Endothelial cell of umbilical vein (primary cell): ENCODE data around the gene HELQ. TPM values are rescaled to one million over a fixed set of nuclear protein-coding genes. Genes with fewer than 3 reads are reported as not detected.

Experiments used
- BruUV-seq: library from RNA; stranded (reverse); fragments of 400-500 nt; replicated peaks from 2 replicates; lab custom pipeline; 2021; lab: Mats Ljungman, UMichigan
- CTCF ChIA-PET: fragments of 300-600, 350-600 bp; sonication (Branson Sonifier 250); formaldehyde crosslinking; loops from one replicate; lab custom pipeline; 2021; ENCODE audit warnings: antibody characterized with exemption, inconsistent platforms; lab: Charles Lee
- POLR2A ChIA-PET: fragments of 300-600, 350-600 bp; sonication (Branson Sonifier 250); formaldehyde crosslinking; loops from one replicate; lab custom pipeline; 2021; ENCODE audit warnings: antibody characterized with exemption, inconsistent platforms; lab: Charles Lee
- DNase-seq: peaks from one replicate; pipeline ENCODE4 v3.0.0-alpha.2; 2011; ENCODE audit warnings: low read depth, low spot score
- FAIRE-seq: peaks from 2 replicates; lab custom pipeline; 2011; peaks lifted over from hg19 to GRCh38; lab: Jason Lieb, UNC
- H2AFZ ChIP-seq: 2 replicates; pipeline ENCODE4 v1.6.0; 2012; ENCODE audit warnings: low read depth, low read length, control low read depth, inconsistent platforms
- H3K27ac ChIP-seq: 2 replicates; pipeline ENCODE4 v1.5.1; 2011; ENCODE audit warnings: low read depth, mild to moderate bottlenecking, control low read depth, low read length, moderate library complexity; ENCODE audit not compliant: insufficient read depth
- H3K27me3 ChIP-seq, 2 experiments: 2 replicates each; pipeline versions ENCODE4 v1.6.0 to v1.6.1; 2011; ENCODE audit warnings: low read length in 2 of 2, mixed read lengths in 1 of 2; ENCODE audit not compliant: control insufficient read depth in 2 of 2, insufficient read depth in 2 of 2
- H3K36me3 ChIP-seq, 2 experiments: 2 replicates in 1 of 2; 3 replicates in 1 of 2; pipeline ENCODE4 v1.5.1; 2011; ENCODE audit warnings: low read length in 2 of 2, mild to moderate bottlenecking in 1 of 2, moderate library complexity in 1 of 2; ENCODE audit not compliant: control insufficient read depth in 2 of 2, insufficient read depth in 2 of 2; ENCODE audit errors: extremely low read depth in 1 of 2
- H3K4me1 ChIP-seq: 3 replicates; pipeline ENCODE4 v1.5.1; 2011; ENCODE audit warnings: mild to moderate bottlenecking, low read length; ENCODE audit not compliant: control insufficient read depth, insufficient read depth; ENCODE audit errors: extremely low read depth
- H3K4me2 ChIP-seq: 2 replicates; pipeline ENCODE4 v1.6.1; 2011; ENCODE audit warnings: low read length, control low read depth, mixed read lengths; ENCODE audit not compliant: insufficient read depth
- H3K4me3 ChIP-seq, 3 experiments: fragments of 200-600 bp in 1 of 3; sonication (generic), shearing (Covaris generic) in 1 of 3; replicated peaks in 1 of 3; 2 replicates each; pipeline ENCODE4 v1.5.1; 2011 to 2016; ENCODE audit warnings: control low read depth in 3 of 3, low read length in 3 of 3, mild to moderate bottlenecking in 2 of 3, inconsistent platforms in 1 of 3, low read depth in 1 of 3, moderate library complexity in 1 of 3; ENCODE audit not compliant: insufficient read depth in 1 of 3
- H3K79me2 ChIP-seq: 2 replicates; pipeline ENCODE4 v1.6.0; 2012; ENCODE audit warnings: low read length, inconsistent platforms; ENCODE audit not compliant: control insufficient read depth, insufficient read depth
- H3K9ac ChIP-seq: replicated peaks from 2 replicates; pipeline ENCODE3; 2011; ENCODE audit warnings: low read length, control low read depth; ENCODE audit not compliant: insufficient read depth; ENCODE audit errors: extremely low read depth
- H3K9me1 ChIP-seq: replicated peaks from 3 replicates; pipeline ENCODE4 v1.6.0; 2011; ENCODE audit warnings: mild to moderate bottlenecking, low read length; ENCODE audit not compliant: control insufficient read depth, insufficient read depth; ENCODE audit errors: extremely low read depth
- H3K9me3 ChIP-seq: replicated peaks from 2 replicates; pipeline ENCODE4 v1.5.1; 2012; ENCODE audit warnings: low read length, inconsistent platforms; ENCODE audit not compliant: control insufficient read depth, insufficient read depth
- H4K20me1 ChIP-seq: replicated peaks from 2 replicates; pipeline ENCODE3; 2011; ENCODE audit warnings: mild to moderate bottlenecking, low read length; ENCODE audit not compliant: control insufficient read depth, insufficient read depth; ENCODE audit errors: extremely low read depth
- CTCF ChIP-seq, 2 donors: IDR thresholded peaks; 1 replicate in 1 of 2; 2 replicates in 1 of 2; pipeline ENCODE4 v1.5.1; 2011; ENCODE audit warnings: low read length in 2 of 2, mild to moderate bottlenecking in 2 of 2, moderate library complexity in 2 of 2, control low read depth in 1 of 2, inconsistent platforms in 1 of 2, low read depth in 1 of 2; ENCODE audit not compliant: insufficient read depth in 1 of 2; ENCODE audit errors: extremely low read depth in 1 of 2
- EZH2 ChIP-seq: IDR thresholded peaks from 2 replicates; pipeline ENCODE4 v1.6.1; 2012; ENCODE audit warnings: borderline replicate concordance, low read depth, mild to moderate bottlenecking, moderate library complexity, low read length, inconsistent platforms; ENCODE audit not compliant: severe bottlenecking
- FOS ChIP-seq: IDR thresholded peaks from 2 replicates; pipeline ENCODE4 v1.6.1; 2011; ENCODE audit warnings: mild to moderate bottlenecking, low read length, moderate library complexity, borderline replicate concordance; ENCODE audit not compliant: insufficient read depth
- GATA2 ChIP-seq: IDR thresholded peaks from 2 replicates; pipeline ENCODE4 v1.7.0; 2011; ENCODE audit warnings: low read depth, mild to moderate bottlenecking, moderate library complexity, mixed read lengths, low read length; ENCODE audit not compliant: insufficient read length, insufficient read depth
- JUN ChIP-seq: IDR thresholded peaks from 2 replicates; pipeline ENCODE4 v1.6.1; 2011; ENCODE audit warnings: borderline replicate concordance, low read depth; ENCODE audit not compliant: insufficient read length, insufficient read depth
- MAX ChIP-seq: IDR thresholded peaks from 2 replicates; pipeline ENCODE4 v1.6.1; 2011; ENCODE audit not compliant: insufficient read depth, insufficient read length
- POLR2A ChIP-seq: IDR thresholded peaks from 2 replicates; pipeline ENCODE4 v1.6.1; 2012; ENCODE audit warnings: low read depth, mild to moderate bottlenecking, control low read depth, low read length
- POLR2AphosphoS5 ChIP-seq: IDR thresholded peaks from 2 replicates; pipeline ENCODE4 v1.6.1; 2012; ENCODE audit warnings: low read depth, mild to moderate bottlenecking, control low read depth, low read length, moderate library complexity; ENCODE audit not compliant: insufficient read depth
- dilution Hi-C: fragments of 300-500 bp; cut with MboI; formaldehyde crosslinking; loops from one replicate; pipeline ENCODE4 v1.15.0; 2019; ENCODE audit warnings: low sequenced_read_pairs; ENCODE audit not compliant: extremely low pct_ligation_motif_present
- intact Hi-C: fragments of 100-400 bp; cut with micrococcal nuclease; formaldehyde crosslinking; loops from one replicate; pipeline ENCODE4 v1.10.0; 2022
- polyA plus RNA-seq, 4 experiments: library from polyadenylated mRNA; depleted of rRNA in 3 of 4; stranded (reverse) in 3 of 4; unstranded in 1 of 4; fragments of >200 nt; gene quantifications; 2 replicates each; pipeline versions ENCODE4 v1.2.1 to v1.2.3, GENCODE V29; 2011 to 2012; ENCODE audit warnings: missing spikeins in 1 of 4
- total RNA-seq: library from RNA; stranded (reverse); gene quantifications from 2 replicates; pipeline ENCODE4 v1.2.3, GENCODE V29; 2021

HELQ gene
- total and polyA plus RNA-seq, 2 donors (not counting 3 experiments of a cell fraction or from before 2014, with no cell fraction given): 8.7 to 11.1 TPM

DNA sequence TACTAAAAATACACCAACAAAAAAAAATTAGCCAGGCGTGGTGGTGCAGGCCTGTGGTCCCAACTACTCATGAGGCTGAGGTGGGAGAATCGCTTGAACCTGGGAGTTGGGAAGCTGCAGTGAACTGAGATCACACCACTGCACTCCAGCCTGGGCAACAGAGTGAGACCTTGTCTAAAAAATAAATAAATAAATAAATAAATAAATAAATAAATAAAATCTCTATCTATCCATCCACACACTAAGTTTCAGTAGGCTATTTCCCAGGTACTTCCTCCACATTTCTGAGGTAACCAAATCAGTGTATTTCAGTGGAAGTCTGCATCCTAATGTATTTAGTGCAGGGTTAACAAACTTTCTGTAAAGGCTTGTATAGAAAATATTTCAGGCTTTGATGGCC is 18.3 kb upstream of the HELQ start:
- no peak for TF ChIP-seq MAX
- TF ChIP-seq CTCF (IDR thresholded peaks at IDR 0.05; ENCODE audit: extremely low read depth in 1 of 2, insufficient read depth in 1 of 2, low read depth in 1 of 2, low read length in 2 of 2): no peak
- TF ChIP-seq POLR2AphosphoS5: no peak
- TF ChIP-seq EZH2: no peak
- Histone ChIP-seq H3K36me3 (peaks cover 0 to 3% of the 10 kb centered on the region in 2 experiments), H3K27ac (no peak overlapping the region), H3K27me3 (no peaks in the 10 kb centered on the region), H3K79me2 (no peaks in the 10 kb centered on the region), H3K9me3 (no peaks in the 10 kb centered on the region), H3K9me1 (no peaks in the 10 kb centered on the region), H3K4me2 (no peak overlapping the region), H3K4me1 (no peaks in the 10 kb centered on the region), H3K9ac (no peak overlapping the region), H3K4me3 (no peak overlapping the region), H4K20me1 (no peaks in the 10 kb centered on the region), H2AFZ (no peak overlapping the region)
- BruUV-seq: no TSS peak
- DNase-seq: no peak
- no peak for FAIRE-seq
- dilution Hi-C loops: no loop called here
- CTCF ChIA-PET: interaction anchor here (1.8 kb wide), 1 partner anchor 19 kb away, joined by 6 read pairs; no protein-coding TSS in a partner anchor
- POLR2A ChIA-PET: no interaction called here
- intact Hi-C loops: no loop called here

DNA sequence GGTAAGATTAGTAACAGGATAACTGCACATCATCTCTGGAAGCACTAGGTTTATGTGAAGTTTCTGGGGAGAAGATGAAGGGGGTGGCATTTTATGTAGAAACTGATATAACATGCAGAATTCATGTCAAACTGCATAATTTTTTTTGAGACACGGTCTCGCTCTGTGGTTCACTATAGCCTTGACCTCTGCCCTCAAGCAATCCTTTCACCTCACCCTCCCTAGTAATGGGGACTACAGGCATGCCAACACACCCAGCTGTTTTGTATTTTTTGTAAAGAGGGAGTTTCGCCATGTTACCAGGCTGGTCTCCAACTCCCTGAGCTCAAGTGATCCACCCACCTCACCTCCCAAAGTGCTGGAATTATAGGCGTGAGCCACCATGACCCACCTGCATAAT is 17.8 kb upstream of the HELQ start:
- ChIA-PET CTCF (no interaction called here), POLR2A (no interaction called here)

More for the DNA sequence above, 17.8 kb upstream of the HELQ start:
- no peak overlapping the region for H3K27ac ChIP-seq
- intact Hi-C loops (no loop called here), dilution Hi-C loops (no loop called here)
- no peaks in the 10 kb centered on the region for H3K79me2 ChIP-seq
- no peak overlapping the region for H3K4me3 ChIP-seq
- H3K4me2 ChIP-seq: no peak overlapping the region
- TF ChIP-seq POLR2A (no peak), JUN (no peak), GATA2 (no peak), FOS (no peak), EZH2 (no peak)
- no peaks in the 10 kb centered on the region for H3K9me3 ChIP-seq
- DNase-seq (no peak), FAIRE-seq (no peak)
- H2AFZ ChIP-seq: no peak overlapping the region
- peaks cover 0 to 3% of the 10 kb centered on the region in 2 experiments for H3K36me3 ChIP-seq
- H3K9ac ChIP-seq: no peak overlapping the region
- H3K9me1 ChIP-seq: no peaks in the 10 kb centered on the region
- no peaks in the 10 kb centered on the region for H3K4me1 ChIP-seq
- H4K20me1 ChIP-seq: no peaks in the 10 kb centered on the region
- BruUV-seq: no TSS peak
- no peaks in the 10 kb centered on the region for H3K27me3 ChIP-seq
